Measurements from ENCODE around the gene ZNF816. TPM values are rescaled to one million over a fixed set of nuclear protein-coding genes. Genes with fewer than 3 reads are reported as not detected.

The ZNF816 gene
- total RNA-seq, 4 donors from 2014 or later, result 6.3 to 17.5 (median 12.2) TPM

GRCh38 chr19:52901842-52902241 lies 60.8 kb downstream of the ZNF816 start:
- Histone ChIP-seq H3K4me3 (replicated peaks in 1 of 3) (no peak overlapping the region), H3K27me3 (no peaks in the 10 kb centered on the region), H3K9me3 (no peaks in the 10 kb centered on the region), H3K27ac (no peak overlapping the region), H3K4me1 (peaks cover 0 to 4% of the 10 kb centered on the region in 2 donors), H3K36me3 (peaks cover 0 to 2% of the 10 kb centered on the region in 2 donors)
- 44 to 49% methylated on average over 3 of the region's 3 CpGs for WGBS, 2 donors
- intact Hi-C loops (cut with DNase I), result no loop called here
- no peak for DNase-seq
- no peak for TF ChIP-seq POLR2A (IDR thresholded peaks at IDR 0.05)
- no peak for TF ChIP-seq CTCF (IDR thresholded peaks at IDR 0.05)

Other genes starting within 250 kb of the ZNF816 start
- 10 to 100 TPM; 12.8 to 34.8 (median 24.5) TPM for gene ZNF611, start 227.8 kb downstream of the ZNF816 start, total RNA-seq
- 10 to 100 TPM in 3 of 4 donors, 1 to 10 TPM in 1; 8.8 to 15.3 (median 12.4) TPM for gene ZNF600, start 176.1 kb downstream of the ZNF816 start, total RNA-seq
- 10 to 100 TPM; 14.4 to 22.8 (median 21.6) TPM for gene ZNF28, start 141.2 kb downstream of the ZNF816 start, total RNA-seq
- 10 to 100 TPM; 33.3 to 51.4 (median 41.6) TPM for gene ZNF468, start 105.3 kb downstream of the ZNF816 start, total RNA-seq
- gene ZNF320, start 65.2 kb downstream of the ZNF816 start, total RNA-seq, result 10 to 100 TPM; 24.6 to 33.5 (median 27.5) TPM
- gene ZNF888, start 39.5 kb downstream of the ZNF816 start, total RNA-seq, result 1 to 10 TPM; 3.3 to 8.3 (median 6.8) TPM
- gene ERVV-1, start 51.0 kb upstream of the ZNF816 start, total RNA-seq, result not detected
- gene ERVV-2, start 81.9 kb upstream of the ZNF816 start, total RNA-seq, result under 1 TPM in 1 of 4 donors, not detected in 3; 0.40 TPM
- gene ZNF160, start 140.5 kb upstream of the ZNF816 start, total RNA-seq, result 100 to 1,000 TPM in 1 of 4 donors, 10 to 100 TPM in 3; 61.0 to 109 (median 81.4) TPM
- 10 to 100 TPM; 14.5 to 37.6 (median 18.9) TPM for gene ZNF415, start 170.0 kb upstream of the ZNF816 start, total RNA-seq
- 10 to 100 TPM; 13.1 to 27.7 (median 19.9) TPM for gene ZNF347, start 196.2 kb upstream of the ZNF816 start, total RNA-seq
- gene ZNF665, start 230.5 kb upstream of the ZNF816 start, total RNA-seq, result 1 to 10 TPM; 4.3 to 9.9 (median 7.3) TPM